GM12801 (cell line): Measurements from ENCODE around the gene SNRNP200.

ENCODE experiments used
- CTCF ChIP-seq: IDR thresholded peaks from one replicate; pipeline ENCODE4 v1.5.1; 2011; ENCODE audit warnings: control low read depth; ENCODE audit not compliant: insufficient read length; ENCODE audit errors: extremely low read depth

The SNRNP200 gene

GRCh38 chr2:96301865-96302264 is 3.5 kb downstream of the SNRNP200 start:
- TF ChIP-seq CTCF, result no peak

GRCh38 chr2:96296925-96297324 is 8.4 kb downstream of the SNRNP200 start:
- no peak for TF ChIP-seq CTCF

GRCh38 chr2:96291751-96292150 is 13.6 kb downstream of the SNRNP200 start:
- TF ChIP-seq CTCF, result no peak

GRCh38 chr2:96287273-96287856 is 18.0 kb downstream of the SNRNP200 start:
- TF ChIP-seq CTCF, result no peak

- no peak for TF ChIP-seq CTCF
Observed at GRCh38 chr2:96276787-96277499, 28.4 kb downstream of the SNRNP200 start.

- no peak for TF ChIP-seq CTCF
Observed at GRCh38 chr2:96274355-96275056, 30.8 kb downstream of the SNRNP200 start.

DNA sequence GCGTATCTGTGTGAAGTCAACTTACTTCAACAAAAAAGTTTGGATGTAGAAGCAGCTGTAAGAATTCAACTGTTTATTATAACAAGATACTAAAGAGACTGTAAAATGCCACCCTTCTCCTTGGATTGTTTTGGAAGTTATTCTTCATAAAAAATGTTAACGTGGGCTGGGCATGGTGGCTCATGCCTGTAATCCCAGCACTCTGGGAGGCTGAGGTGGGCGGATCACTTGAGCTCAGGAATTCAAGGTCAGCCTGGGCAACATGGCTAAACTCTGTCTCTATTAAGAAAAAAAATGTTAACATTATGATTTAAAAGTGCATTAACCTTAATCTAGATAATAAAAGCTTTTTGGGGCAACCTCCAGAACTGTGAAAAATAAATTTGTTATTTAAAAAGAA is 31.6 kb downstream of the SNRNP200 start:
- no peak for TF ChIP-seq CTCF
